ENCODE results near the gene AACS. TPM values are rescaled to one million over a fixed set of nuclear protein-coding genes. Genes with fewer than 3 reads are reported as not detected.
A peak's percentile ranks its signal among the peaks of the same experiment; 100 is the strongest.

Gene AACS
- total RNA-seq, 4 donors from 2014 or later: 29.4 to 46.6 (median 37.1) TPM

- Histone ChIP-seq H3K4me3 (peak within 1 kb of the TSS in 3 of 4 donors; percentile 29 to 47 (median 33)), H3K4me1 (peaks cover 0 to 15% (median 6%) of the 10 kb centered on the region in 4 donors), H3K27ac (no peak within 1 kb of the TSS), H3K36me3 (no peaks in the 10 kb centered on the region), H3K9me3 (no peaks in the 10 kb centered on the region), H3K27me3 (peaks cover 0 to 17% of the 10 kb centered on the region in 2 donors)
- peak; percentile 19 to 73 (median 71) for DNase-seq
- TF ChIP-seq POLR2A (IDR thresholded peaks at IDR 0.05) (no peak), CTCF (IDR thresholded peaks at IDR 0.05) (peak in 4 of 6 experiments; percentile 9 to 45 (median 40))
Observed at GRCh38 chr12:125185740-125186470, 120.7 kb downstream of the AACS start, which contains the start of gene TMEM132B. TSS of gene TMEM132B (plus strand) at chr12:125186386.

GRCh38 chr12:125186471-125187147 is 121.4 kb downstream of the AACS start:
- Histone ChIP-seq H3K27ac (no peak overlapping the region), H3K36me3 (no peaks in the 10 kb centered on the region), H3K9me3 (no peaks in the 10 kb centered on the region), H3K27me3 (peaks cover 0 to 17% of the 10 kb centered on the region in 2 donors), H3K4me3 (peak overlapping the region in 3 of 4 donors; percentile 29 to 47 (median 33)), H3K4me1 (peaks cover 0 to 15% (median 6%) of the 10 kb centered on the region in 4 donors)
- DNase-seq: no peak
- TF ChIP-seq CTCF (IDR thresholded peaks at IDR 0.05): no peak
- no peak for TF ChIP-seq POLR2A (IDR thresholded peaks at IDR 0.05)

- DNase-seq: no peak
- H3K27me3 ChIP-seq: peaks cover 0 to 17% of the 10 kb centered on the region in 2 donors
- H3K27ac ChIP-seq: no peak overlapping the region
- H3K4me1 ChIP-seq: peaks cover 0 to 15% (median 6%) of the 10 kb centered on the region in 4 donors
- TF ChIP-seq POLR2A (IDR thresholded peaks at IDR 0.05) (no peak), CTCF (IDR thresholded peaks at IDR 0.05) (no peak)
- H3K9me3 ChIP-seq: no peaks in the 10 kb centered on the region
- no peaks in the 10 kb centered on the region for H3K36me3 ChIP-seq
- peak overlapping the region in 3 of 4 donors; percentile 29 to 47 (median 33) for H3K4me3 ChIP-seq
Observed at GRCh38 chr12:125187148-125187745, 122.0 kb downstream of the AACS start.

- Histone ChIP-seq H3K4me3 (no peak overlapping the region), H3K36me3 (no peaks in the 10 kb centered on the region), H3K27me3 (peaks cover 0 to 17% of the 10 kb centered on the region in 2 donors), H3K4me1 (peaks cover 0 to 15% (median 6%) of the 10 kb centered on the region in 4 donors), H3K27ac (no peak overlapping the region), H3K9me3 (no peaks in the 10 kb centered on the region)
- no peak for DNase-seq
- TF ChIP-seq POLR2A (IDR thresholded peaks at IDR 0.05) (no peak), CTCF (IDR thresholded peaks at IDR 0.05) (no peak)
Observed at GRCh38 chr12:125187780-125188741, 122.8 kb downstream of the AACS start.

- no peak overlapping the region for H3K27ac ChIP-seq
- no peak for TF ChIP-seq CTCF (IDR thresholded peaks at IDR 0.05)
- no peak for TF ChIP-seq POLR2A (IDR thresholded peaks at IDR 0.05)
- H3K27me3 ChIP-seq: peaks cover 0 to 17% of the 10 kb centered on the region in 2 donors
- no peaks in the 10 kb centered on the region for H3K36me3 ChIP-seq
- peaks cover 0 to 15% (median 5%) of the 10 kb centered on the region in 4 donors for H3K4me1 ChIP-seq
- H3K4me3 ChIP-seq: no peak overlapping the region
- no peak for DNase-seq
- no peaks in the 10 kb centered on the region for H3K9me3 ChIP-seq
Observed at GRCh38 chr12:125189015-125189414, 123.8 kb downstream of the AACS start.
